Fibroblast of skin of left biceps (primary cell): Measurements from ENCODE around the gene PCGF1.

Source experiments
- DNase-seq, 2 experiments: peaks; one replicate each; pipeline ENCODE4 v3.0.0-alpha.2; 2013; ENCODE audit warnings: low read depth in 2 of 2

The PCGF1 gene

GRCh38 chr2:74507145-74507925 is at the start of gene PCGF1:
Gene PCGF1, minus strand, starts transcription at chr2:74507695. Its CDS starts 27 bp downstream, at chr2:74507668.
- peak; percentile 95 for DNase-seq

DNA sequence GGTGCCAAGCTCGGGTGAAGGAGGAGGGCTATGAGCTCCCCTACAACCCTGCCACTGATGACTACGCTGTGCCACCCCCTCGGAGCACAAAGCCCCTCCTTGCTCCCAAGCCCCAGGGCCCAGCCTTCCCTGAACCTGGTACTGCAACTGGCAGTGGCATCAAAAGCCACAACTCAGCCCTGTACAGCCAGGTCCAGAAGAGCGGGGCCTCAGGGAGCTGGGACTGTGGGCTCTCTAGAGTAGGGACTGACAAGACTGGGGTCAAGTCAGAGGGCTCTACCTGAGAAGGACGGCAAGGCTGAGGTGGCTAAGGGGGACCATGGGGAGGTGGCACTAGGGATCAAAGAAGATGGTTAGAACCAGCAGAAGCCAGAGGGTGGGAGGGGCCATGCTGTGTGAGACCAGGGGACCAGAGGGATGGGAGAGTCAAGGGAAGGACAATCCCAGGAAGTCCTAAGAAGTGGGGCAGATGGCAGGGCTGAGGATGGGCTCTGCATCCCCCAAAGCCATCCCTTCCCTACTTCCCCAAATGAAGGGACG is 49.4 kb upstream of the PCGF1 start:
- no peak for DNase-seq

DNA sequence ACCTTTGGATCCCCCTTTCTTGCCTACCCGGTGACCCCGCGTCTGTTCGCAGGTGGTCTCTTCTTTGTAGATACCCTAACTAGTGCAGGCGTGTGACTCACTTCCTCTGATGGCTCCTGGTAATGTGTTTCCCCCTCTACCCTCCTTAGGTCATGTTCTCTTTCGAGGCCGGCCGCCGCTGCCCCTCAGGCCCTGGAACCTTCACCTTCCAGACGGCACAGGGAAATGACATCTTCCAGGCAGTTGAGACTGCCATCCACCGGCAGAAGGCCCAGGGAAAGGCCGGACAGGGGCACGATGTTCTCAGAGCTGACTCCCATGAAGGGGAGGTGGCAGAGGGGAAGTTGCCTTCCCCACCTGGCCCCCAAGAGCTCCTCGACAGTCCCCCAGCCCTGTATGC is 48.7 kb upstream of the PCGF1 start:
- no peak for DNase-seq

- DNase-seq, result no peak
Measured at GRCh38 chr2:74555610-74556103, 48.2 kb upstream of the PCGF1 start.

GRCh38 chr2:74554820-74555531 is 47.5 kb upstream of the PCGF1 start:
- no peak for DNase-seq

GRCh38 chr2:74553892-74554819 is 46.7 kb upstream of the PCGF1 start, which contains the start of the genes DOK1 and LOXL3:
Gene DOK1, plus strand, starts transcription at chr2:74554720. Its CDS starts 35 bp downstream, at chr2:74554755.
Gene LOXL3, minus strand, starts transcription at chr2:74553942. Its CDS starts 1,308 bp downstream, at chr2:74552634.
- peak; percentile 79 to 82 for DNase-seq

- DNase-seq, result no peak
Measured at GRCh38 chr2:74552914-74553811, 45.7 kb upstream of the PCGF1 start.

- DNase-seq, result no peak
Measured at GRCh38 chr2:74551942-74552913, 44.7 kb upstream of the PCGF1 start.

DNA sequence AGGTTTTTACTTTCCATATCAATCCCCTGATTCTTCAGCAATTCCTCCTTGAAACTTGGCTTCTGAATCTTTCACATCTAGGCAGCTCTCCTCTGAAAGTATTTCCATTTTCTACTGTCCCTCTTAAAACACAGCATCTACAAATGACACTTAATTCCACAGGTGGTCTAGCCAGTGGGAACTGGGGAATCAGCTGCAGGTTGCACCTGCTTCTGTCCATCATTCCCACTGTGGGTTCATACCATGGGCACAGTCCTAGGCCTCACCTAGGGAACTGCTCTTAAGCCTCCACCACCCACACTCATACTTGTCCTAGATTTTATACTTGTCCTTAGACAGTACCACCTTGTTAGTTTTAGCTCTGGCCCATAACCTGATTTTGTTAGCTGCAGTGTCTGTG is 44.0 kb upstream of the PCGF1 start:
- no peak for DNase-seq

DNA sequence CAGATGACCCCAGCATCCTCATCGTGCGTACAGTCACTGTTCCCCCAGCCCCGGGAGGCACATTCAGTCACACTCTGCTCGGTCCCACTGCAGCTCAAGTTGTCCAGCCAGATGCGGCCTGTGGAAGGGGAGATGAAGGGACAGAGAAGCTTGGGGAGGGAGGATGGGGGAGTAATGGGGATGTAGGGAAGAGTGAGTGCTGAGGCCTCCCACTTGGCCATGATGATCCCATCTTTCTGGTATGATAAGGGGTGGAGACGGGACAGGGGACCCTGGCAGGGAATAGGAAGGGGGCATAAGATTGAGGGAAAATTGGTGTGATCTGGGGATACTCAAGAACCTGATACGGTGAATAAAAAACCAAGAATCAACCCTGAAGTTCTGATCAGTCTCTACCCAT is 42.7 kb upstream of the PCGF1 start:
- no peak for DNase-seq

DNA sequence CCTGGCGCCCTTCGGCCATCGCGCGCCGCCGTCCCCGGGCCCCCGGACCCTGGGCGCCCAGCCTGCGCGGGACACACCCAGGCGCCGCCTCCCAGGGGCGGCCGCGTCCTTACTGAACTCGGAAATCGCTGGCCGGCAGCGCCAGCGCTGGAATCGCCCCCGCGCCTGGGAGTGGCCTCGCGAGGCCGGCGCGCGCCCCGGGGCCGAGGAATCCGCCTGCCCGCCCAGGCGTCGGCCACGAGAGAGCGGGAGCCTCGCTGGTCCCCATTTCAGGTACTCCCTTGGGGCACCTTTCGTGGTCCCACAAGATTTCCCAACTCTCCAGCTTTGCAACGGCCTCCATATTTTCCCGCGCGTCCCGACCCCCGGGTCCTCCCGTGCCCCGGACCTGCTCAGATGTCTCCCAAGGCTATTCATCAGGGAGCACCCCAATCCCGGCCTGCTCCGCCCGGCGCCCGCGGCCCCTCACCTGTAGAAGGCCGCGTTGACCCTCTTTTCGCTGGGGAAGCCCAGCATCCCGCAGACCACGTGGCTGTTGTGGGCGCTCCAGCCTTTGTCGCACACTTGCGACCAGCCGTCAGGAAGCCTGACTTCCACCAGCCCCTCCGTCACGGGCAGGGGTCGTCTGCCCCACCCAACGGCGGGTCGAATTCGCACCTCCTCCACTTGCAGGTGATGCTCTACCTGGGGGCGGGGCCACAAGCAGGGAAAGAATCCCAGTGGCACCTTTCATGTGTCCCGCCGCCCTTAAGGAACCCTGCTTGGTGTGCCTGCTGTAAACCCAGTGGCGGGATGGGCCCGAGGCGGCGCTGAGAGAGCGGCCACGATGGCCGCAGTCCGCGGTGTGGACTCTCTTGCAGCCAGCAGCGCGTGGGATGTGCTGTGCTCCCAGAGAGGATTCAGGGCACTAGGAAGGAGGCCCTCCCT is 41.7 kb upstream of the PCGF1 start:
- DNase-seq, result no peak

DNA sequence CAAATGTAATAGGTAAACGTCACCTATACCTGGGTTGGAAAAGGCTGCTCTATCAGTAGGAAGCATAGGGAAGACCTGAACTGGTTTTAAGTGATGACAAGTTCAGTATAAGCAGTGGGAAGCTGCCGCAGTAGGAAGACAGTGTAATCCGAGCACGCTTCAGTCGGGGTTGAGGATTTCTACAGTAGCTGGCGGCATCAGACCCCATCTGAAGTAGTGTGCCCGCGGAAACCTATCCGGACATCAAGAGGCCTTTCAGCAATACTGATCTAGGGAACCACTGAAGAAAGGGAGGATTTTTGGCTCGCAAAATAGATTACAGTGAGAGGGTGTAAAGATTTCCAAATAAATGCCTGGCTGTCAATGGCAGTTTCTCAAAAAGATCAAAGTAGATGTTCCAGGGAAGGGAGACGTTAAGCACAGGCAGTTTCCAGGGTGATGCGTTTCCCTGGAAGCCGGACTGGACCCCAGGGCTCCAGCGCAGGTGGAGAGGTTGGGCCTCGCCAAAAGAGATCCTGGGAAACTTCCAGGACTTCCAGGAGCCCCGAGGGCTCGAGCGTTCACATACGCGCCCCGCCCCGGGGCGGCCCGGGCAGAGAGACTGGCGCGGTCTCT is 40.9 kb upstream of the PCGF1 start:
- DNase-seq, result no peak

GRCh38 chr2:74546004-74546403 is 38.5 kb upstream of the PCGF1 start:
- DNase-seq, result no peak

DNA sequence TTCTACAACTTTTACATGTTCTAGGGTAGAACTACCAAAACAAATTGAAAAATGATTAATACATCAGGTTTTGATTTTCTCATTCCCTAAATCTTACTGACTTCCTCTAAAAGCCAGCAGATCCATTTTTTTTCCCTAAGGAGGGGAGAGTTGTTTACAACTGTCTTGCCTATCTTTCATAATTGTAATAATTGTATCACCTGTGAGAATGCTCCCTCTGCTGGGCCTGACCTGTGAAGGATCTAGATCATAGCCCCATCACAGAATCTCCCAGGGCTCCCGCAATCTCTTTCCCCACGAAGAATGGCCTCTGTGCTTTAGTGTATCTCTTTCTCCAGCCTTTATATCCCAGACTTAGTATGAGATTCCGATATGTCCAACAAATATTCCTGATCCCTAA is 37.1 kb upstream of the PCGF1 start:
- DNase-seq, result no peak

DNA sequence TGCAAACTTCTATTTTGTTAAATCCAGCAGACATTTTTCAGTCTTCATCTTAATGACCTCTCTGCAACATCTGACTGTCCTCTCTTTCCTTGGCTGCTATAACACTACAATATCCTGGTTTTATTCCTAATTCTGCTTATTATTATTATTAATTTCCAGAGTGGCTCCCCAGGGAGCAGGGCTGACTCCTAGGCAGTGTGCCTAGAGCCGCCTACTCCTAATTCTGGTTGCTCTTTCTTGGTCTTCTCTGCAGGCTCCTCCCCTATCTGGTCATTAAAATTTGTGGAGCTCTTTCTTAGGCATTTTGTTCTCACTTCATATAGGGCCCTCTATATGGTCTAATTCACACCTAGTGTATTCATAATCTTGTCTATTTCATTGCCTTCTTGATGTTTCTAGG is 35.5 kb upstream of the PCGF1 start:
- DNase-seq, result no peak

DNA sequence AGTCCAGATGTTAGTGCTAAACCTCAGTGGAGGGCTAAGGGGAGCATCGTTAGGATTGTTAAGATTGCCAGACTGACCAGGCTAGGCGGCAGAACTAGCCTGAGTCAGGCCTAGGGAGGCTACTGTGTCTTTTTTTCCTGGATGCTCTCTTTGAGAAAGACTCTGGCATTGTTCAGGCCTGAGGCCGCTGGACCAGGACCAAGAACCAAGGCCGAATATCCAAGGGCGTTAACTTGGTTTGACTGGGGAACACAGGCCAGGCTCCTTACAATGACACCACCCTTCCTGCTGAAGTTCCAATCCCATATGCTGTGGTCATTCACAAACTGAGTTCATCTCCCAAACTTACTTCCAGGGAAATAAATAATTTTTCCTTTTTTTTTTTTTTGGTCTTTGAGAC is 32.8 kb upstream of the PCGF1 start:
- no peak for DNase-seq

GRCh38 chr2:74538881-74539339 is 31.4 kb upstream of the PCGF1 start:
- no peak for DNase-seq

- DNase-seq, result no peak
Measured at GRCh38 chr2:74537140-74537539, 29.6 kb upstream of the PCGF1 start.
